Measurements from ENCODE around the gene SERGEF. TPM values are rescaled to one million over a fixed set of nuclear protein-coding genes. Genes with fewer than 3 reads are reported as not detected.

Gene SERGEF
- total and polyA plus RNA-seq, 10 of the 15 experiments (the other 5 are each of a cell fraction or from before 2014, with no cell fraction given), result 14.6 to 27.8 (median 22.4) TPM

- BruUV-seq (replicated peaks), result no TSS peak
- ChIA-PET CTCF (interaction anchor here (2.8 kb wide), 1 partner anchor 37 kb away, joined by 10 read pairs; no protein-coding TSS in a partner anchor), RAD21 (ENCODE audit: unreplicated experiment) (interaction anchor here (1.5 kb wide), 1 partner anchor 37 kb away, joined by 3 read pairs; no protein-coding TSS in a partner anchor), POLR2A (no interaction called here), SMC1A (ENCODE audit: uncharacterized antibody, unreplicated experiment) (interaction anchor here (0.6 kb wide), 1 partner anchor 49 kb away, joined by 3 read pairs; the partner anchor contains the start of gene MYOD1)
- WGBS (ENCODE audit: insufficient coverage, insufficient replicate concordance, low lambda C conversion rate, missing lambda C conversion rate), result 27% methylated on average over 7 of the region's 7 CpGs
- Histone ChIP-seq H3K4me2 (ENCODE audit: control insufficient read depth, insufficient read depth) (no peak overlapping the region), H3K27me3 (replicated peaks in 1 of 2; ENCODE audit: control insufficient read depth in 2 of 2, insufficient read depth in 2 of 2, low read length in 1 of 2) (no peaks in the 10 kb centered on the region), H3K9ac (ENCODE audit: control insufficient read depth, insufficient read depth, low read length) (no peak overlapping the region), H3K4me3 (no peak overlapping the region), H3K4me1 (ENCODE audit: control insufficient read depth, insufficient read depth, low read length) (no peaks in the 10 kb centered on the region), H4K20me1 (ENCODE audit: control insufficient read depth, insufficient read depth) (no peaks in the 10 kb centered on the region), H3K9me3 (replicated peaks; ENCODE audit: control insufficient read depth, insufficient read depth, low read length) (no peaks in the 10 kb centered on the region), H3K79me2 (ENCODE audit: control insufficient read depth, insufficient read depth, low read length) (no peaks in the 10 kb centered on the region), H3K36me3 (ENCODE audit: control insufficient read depth in 2 of 2, insufficient read depth in 2 of 2, low read length in 1 of 2) (no peaks in the 10 kb centered on the region), H3K27ac (ENCODE audit: control insufficient read depth, insufficient read depth) (no peak overlapping the region), H2AFZ (ENCODE audit: control insufficient read depth, low read depth, low read length) (no peak overlapping the region)
- FAIRE-seq (no peak), ATAC-seq (no peak), DNase-seq (ENCODE audit: low read depth, low spot score) (no peak)
- in situ Hi-C loops (cut with MboI), result no loop called here
- intact Hi-C loops (cut with micrococcal nuclease; ENCODE audit: unreplicated experiment), result no loop called here
- TF ChIP-seq CHD1 (IDR thresholded peaks at IDR 0.05; ENCODE audit: low read depth, low read length), result no peak
- no peak for TF ChIP-seq MEF2B (IDR thresholded peaks at IDR 0.05; ENCODE audit: partially characterized antibody, poor library complexity, severe bottlenecking)
- TF ChIP-seq TBL1XR1 (IDR thresholded peaks at IDR 0.05; ENCODE audit: low read depth, low read length), result no peak
- TF ChIP-seq CHD2 (IDR thresholded peaks at IDR 0.05; ENCODE audit: borderline replicate concordance, low read depth, low read length), result no peak
- no peak for TF ChIP-seq E2F4 (IDR thresholded peaks at IDR 0.05; ENCODE audit: low read depth, low read length)
- no peak for TF ChIP-seq SMAD5 (IDR thresholded peaks at IDR 0.05; ENCODE audit: low read depth)
- no peak for TF ChIP-seq CEBPZ (IDR thresholded peaks at IDR 0.05; ENCODE audit: low read depth, low read length)
- no peak for TF ChIP-seq NR2C2 (IDR thresholded peaks at IDR 0.05; ENCODE audit: borderline replicate concordance, control insufficient read depth, insufficient read length, low read depth)
- TF ChIP-seq NKRF (conservative IDR thresholded peaks at IDR 0.05), result no peak
- no peak for TF ChIP-seq MYB (IDR thresholded peaks at IDR 0.05; ENCODE audit: borderline replicate concordance, low read depth, low read length)
- TF ChIP-seq POU2F2 (IDR thresholded peaks at IDR 0.05; ENCODE audit: borderline replicate concordance, low read depth, low read length), result no peak
- TF ChIP-seq CTCF (IDR thresholded peaks at IDR 0.05 in 2 of 3, conservative IDR thresholded peaks at IDR 0.05 in 1 of 3; ENCODE audit: control insufficient read depth in 2 of 3, extremely low read depth in 1 of 3, insufficient read depth in 1 of 3, low read depth in 3 of 3, low read length in 3 of 3), result no peak
- no peak for TF ChIP-seq RELB (IDR thresholded peaks at IDR 0.05; ENCODE audit: low read depth)
- no peak for TF ChIP-seq SRF (IDR thresholded peaks at IDR 0.05; ENCODE audit: low read depth in 2 of 2, low read length in 2 of 2)
Measured at GRCh38 chr11:17768547-17768946, 244.3 kb downstream of the SERGEF start.
